HG02642 (cell line): ENCODE data around the gene FUT7.

ENCODE experiments used
- ATAC-seq: cut with Tn5 transposase; IDR thresholded peaks from one replicate; pipeline ENCODE4 v1.9.1; 2021; ENCODE audit warnings: mild to moderate bottlenecking; ENCODE audit not compliant: unreplicated experiment, poor library complexity

Gene FUT7

DNA sequence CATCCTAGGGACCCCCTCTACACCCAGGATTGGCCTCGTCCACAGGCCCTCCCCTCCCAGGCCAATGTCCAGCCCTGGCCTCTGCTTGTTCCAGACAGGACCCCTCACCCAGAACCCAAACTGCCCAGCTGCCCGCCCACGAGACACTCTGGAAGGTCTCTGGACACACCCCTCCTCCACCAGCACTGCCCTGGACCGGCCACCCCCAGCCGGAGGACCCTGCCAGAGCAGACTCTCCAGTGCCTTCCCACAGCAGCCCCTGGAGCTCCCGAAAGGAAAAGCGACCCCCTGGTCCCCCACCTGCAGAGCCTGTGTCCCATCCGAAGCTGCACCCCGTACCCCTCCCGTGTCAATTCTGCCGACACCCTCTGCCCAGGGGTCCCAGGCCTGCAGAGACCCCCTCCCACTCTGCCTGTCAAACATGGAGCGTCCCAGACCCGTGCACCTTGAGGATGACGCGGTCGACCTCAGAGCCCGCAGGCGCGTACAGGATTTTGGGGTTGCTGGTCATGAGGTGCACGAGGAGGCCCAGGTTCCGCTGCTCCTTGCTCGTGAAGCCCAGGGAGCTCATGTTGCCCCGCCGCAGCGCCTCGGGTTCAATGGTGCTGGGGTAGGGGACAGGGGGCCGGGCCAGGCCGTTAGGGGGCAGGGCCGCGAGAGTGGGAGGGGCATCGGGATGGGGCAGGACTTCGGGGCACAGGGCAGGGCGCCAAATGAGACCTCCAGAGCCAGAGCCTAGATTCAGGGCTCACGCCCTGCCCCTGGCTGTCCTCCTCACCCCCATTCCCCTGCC lies 11.8 kb downstream of the FUT7 start:
- ATAC-seq, result no peak

DNA sequence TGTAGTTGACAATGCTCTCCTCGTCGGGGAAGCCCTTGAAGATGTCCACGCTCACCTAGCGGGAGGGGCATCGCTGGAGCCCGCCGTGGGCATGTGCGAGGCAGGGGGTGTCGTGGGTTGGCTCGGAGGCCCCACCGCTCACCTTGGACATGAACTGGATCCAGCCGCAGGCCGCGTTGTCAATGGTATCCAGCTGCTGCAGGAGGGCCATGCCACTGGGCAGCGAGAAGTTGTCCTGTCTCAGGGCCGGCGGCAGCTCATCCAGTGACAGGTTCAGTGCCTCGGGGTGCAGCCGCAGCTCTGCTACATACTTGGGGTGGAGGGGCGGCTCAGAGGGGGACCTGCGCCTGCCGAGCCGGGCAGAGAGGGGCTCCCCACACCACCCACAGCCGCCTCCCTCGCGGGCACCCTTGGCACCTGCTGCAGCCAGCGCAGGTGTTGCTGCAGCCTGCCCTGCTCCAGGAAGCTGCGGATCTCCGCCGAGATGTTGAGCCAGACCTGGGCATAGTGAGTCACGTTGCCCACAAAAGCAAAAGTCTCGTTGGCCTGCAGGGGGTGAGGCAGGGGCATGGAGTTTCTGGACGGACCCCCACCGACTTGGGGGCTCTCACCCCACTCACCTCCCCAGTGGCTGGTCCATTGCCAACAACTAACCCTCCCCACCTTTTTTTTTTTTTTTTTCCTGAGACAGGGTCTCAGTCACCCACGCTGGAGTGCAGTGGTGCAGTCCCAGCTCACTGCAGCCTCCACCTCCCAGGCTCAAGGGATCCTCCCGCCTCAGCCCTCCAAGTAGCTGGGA lies 12.9 kb downstream of the FUT7 start:
- no peak for ATAC-seq

DNA sequence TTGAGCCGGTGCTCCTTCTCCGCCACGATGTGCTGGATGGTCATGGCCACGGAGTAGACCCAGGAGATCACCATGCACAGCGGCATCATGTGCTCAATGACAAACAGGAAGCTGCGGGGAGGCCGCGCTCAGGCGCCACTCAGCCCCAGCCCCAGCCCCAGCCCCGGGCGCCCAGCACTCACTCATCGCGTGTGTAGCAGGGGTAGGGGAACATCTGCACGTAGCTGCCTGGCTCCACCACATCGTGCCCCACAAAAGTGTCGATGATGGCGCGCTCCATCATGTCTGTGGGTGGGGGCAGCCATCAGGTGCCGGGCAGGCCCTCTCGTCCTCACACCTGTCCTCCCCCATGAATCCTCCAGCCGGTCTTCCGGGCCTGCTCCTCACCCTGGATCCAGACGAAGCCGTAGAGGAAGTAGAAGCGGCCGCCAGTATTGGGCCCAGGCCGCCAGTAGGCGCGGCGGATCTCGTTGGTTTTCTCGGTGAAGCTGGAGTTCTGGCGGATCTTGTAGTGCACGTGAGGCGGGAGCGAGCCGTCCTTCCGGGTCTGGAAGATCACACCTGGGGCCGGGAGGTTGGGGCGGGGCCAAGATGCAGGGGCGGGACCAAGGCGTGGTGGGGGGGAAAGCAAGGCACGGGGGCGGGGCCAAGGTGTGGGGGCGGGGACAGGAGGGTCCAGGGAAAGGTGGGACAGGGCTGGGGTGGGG lies 13.9 kb downstream of the FUT7 start:
- no peak for ATAC-seq

GRCh38 chr9:137017071-137017470 lies 14.8 kb downstream of the FUT7 start:
- ATAC-seq, result no peak

DNA sequence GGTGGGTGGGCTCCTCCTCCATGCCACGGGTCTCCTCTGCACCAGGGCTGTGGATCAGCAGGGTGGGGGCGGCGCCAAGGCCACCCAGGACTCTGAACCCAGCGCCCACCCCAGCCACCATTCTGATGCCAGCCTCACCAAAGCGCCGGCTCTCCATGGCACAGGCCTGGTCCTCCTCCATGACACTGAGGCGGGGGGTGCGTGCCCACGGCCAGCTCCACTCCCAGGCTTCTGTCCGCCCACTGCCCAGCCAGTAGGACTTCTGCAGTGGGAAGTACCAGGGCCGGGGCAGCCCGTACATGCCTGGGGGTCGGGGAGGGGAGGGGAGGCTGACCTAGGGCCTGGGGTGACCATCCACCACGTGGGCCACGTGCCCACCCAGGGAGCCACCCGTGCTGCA lies 15.5 kb downstream of the FUT7 start:
- no peak for ATAC-seq

GRCh38 chr9:137015976-137016375 lies 15.9 kb downstream of the FUT7 start:
- no peak for ATAC-seq

GRCh38 chr9:137015540-137015930 lies 16.4 kb downstream of the FUT7 start:
- no peak for ATAC-seq

DNA sequence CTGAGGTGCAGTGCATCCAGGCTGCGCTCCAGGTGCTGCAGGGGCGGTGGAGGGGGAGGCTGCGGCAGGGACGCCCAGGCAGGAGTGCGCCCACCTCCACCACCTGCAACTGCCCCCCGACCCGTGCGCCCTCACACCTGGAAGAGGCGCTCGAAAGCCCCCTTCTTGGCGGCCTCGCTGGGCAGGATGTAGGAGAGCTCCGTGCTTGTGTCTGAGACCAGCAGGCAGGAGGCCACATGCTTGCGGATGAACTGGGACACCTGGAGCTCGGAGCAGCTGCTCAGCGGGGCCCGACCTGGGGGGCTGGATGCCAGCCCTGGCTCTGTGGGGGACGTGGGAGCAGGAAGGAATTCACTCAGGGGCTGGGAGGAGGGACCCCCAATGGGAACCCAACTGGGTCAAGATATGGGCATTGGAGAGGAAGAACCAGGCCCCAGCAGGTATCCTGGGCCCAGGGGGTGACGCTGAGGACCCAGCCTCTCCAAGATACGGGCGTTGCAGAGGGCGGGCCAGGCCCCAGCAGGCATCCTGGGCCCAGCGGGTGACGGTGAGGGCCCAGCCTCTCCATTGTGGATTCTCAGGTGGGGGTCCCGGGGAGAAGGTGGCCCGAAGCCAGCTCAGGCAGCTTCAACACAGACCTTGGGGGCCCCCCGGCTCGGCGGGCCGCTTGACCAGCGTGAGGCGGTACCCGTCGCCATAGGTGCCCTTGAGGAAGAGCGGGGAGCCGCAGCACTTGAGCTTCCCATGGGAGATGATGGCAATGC lies 16.9 kb downstream of the FUT7 start:
- ATAC-seq, result no peak

DNA sequence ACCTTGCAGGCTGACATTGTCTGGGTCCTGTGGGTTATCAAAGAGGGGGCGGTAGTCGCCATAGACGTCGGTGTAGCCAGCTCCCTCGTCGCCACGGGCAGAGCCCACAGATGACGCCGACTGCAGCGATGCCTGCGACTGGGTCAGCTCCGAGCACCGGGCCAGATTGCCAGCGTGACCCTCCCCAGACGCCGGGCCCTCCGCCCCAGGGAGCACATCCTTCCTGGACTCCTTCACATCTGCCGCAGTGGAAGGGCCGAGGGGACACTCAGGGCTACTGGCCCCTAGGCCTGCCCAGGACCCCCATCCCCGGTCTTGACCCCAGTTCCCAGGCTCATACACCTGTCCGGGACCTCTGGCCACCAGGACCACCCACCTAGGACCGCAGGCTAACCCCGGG lies 17.7 kb downstream of the FUT7 start:
- ATAC-seq, result no peak

DNA sequence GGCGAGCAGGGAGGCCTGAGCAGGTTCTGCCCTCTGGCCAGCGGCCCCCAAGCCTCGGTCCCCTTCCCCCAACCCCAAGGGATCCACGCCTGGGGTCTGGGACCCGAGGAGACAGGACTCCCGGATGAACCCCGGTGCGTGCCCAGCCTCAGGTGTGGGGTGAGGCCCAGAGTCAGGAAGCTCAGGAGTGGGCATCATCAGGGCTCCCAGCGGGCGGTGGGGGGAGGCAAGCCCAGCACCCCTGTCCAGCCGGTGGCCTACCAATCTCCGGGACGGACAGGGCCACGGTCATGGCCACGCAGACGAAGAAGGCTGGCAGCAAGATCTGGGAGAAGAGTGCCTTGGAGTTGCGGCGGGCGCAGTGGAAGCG lies 18.3 kb downstream of the FUT7 start:
- ATAC-seq, result no peak

DNA sequence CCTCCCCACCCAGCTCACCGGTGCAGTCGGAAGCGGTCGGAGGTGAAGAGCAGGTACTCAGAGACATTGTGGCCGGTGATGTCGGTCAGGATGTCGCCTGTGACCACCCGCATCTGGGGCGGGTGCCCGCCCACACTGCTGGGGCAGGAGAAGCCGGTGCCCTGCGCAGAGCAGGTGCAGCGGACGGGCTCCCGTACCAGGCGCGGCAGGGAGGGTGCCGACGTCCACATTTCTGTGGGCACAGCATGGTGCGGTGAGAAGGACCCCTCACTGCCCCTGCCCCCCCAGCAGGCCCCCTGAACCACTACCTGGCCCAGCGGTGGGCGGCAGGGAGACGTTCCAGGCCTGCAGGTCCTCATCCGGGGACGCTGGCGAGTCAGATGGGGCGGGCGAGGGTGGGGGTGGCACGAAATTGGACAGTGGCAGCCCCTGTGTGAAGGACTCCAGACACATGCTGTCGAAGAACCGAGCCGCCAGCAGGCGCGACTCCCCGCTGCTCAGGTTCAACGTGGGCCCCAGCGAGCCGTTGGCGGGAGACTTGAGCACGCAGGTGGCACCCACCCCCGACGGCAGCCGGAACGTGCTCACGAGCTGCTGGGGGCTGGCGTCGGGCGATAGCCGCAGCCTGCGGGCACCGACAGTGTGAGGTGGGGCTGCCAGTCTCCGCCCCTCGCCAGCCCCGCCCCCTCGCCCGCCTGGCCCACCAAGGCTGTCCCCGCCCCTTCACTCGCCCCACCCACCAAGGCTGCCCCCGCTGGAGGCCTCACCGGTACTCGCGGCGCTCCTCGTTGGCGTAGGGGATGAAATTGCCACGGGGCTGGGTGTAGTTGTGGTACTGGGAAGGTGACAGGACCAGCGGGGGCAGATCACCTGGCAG lies 19.0 kb downstream of the FUT7 start:
- no peak for ATAC-seq

DNA sequence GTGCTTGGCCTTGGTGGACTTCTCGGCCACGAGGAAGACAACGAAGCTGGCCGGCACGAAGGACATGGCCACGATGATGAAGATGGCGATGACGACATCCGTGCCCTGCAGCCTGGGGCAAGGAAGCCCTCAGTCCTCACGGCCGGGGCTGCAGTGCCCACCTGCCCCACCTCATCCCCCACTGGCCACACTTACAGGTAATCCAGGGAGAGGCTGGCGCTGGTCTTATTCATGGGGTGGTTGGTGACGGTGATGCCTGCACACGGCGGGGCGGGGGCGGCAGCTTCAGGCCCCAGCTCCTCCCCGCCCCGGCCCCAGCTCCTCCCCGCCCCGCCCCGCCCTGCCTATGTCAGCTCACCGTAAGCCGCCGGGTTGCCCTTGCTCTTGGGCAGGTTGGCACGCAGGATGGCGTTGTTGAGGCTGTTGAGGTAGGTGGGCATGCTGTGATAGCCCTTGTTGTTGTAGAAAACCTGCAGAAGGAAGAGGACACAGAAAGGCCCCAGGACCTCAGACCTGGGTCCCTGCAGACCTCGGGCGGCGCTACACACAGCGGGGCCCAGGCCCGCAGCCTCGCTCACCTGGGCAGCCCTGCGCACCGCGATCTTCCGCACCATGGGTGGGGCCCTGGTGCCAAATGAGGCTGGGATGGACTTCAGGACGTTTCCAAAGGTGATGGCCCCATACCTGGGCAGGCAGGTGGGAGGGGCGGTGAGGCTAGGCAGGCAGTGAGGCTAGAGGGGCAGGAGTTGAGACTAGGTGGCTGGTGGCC lies 19.8 kb downstream of the FUT7 start:
- no peak for ATAC-seq

DNA sequence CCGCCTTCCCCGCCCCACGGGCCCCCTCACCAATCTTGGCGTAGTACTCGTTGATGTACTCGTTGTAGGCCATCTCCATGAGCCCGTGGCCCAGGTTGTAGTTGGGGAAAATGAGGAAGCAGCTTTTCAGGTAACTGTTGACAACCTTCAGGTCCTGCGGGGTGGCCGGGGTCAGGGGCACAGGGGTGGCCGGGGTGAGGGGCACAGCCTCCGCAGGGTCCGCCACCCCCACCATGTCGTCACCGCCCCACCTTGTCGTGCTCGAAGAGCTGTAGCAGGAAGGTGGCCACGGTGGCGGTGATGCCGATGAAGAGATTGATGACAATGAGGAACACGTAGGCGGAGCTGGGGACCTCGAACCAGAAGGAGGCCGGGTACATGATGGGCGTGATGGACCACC lies 20.7 kb downstream of the FUT7 start:
- ATAC-seq, result no peak

GRCh38 chr9:137009938-137010732 lies 21.8 kb downstream of the FUT7 start:
- ATAC-seq, result no peak

DNA sequence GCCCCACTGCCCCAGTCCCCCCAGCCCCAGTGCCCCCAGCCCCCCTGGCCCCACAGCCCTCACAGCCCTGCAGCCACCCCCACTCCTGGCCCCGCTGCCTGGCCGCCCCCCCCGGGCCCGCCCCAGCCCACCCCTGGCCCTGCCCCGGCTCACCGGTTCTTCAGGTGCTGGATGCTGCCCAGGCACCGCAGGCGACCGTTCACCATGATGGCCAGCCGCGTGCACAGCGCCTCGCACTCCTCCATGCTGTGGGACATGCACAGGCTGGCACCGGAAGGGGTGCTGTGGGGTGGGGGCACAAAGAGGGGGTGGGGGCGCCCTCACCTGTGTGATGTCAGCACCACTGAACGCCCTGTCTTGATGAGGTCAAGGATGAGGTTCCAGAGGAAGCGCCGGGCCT lies 22.7 kb downstream of the FUT7 start:
- ATAC-seq, result no peak

DNA sequence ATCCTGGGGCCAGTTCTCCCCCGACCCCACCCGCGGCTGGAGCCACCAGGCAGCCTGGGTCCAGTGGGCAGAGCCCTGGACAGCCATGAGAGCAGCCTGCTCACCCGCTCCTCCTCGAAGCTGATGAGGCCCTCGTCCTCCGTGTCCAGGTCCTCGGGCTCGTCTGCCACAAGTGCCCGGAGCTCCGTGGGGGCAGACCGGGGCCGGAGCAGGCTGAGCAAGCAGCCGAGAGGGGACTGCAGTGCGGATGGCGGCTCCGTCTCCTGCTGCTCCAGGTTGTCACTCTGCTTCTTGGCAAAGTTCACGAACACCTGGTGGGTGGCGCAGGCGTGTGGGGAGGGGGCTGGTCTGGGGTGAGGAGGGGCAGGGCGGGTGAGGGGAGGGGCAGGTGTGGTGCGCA lies 23.6 kb downstream of the FUT7 start:
- ATAC-seq, result no peak

GRCh38 chr9:137007816-137008270 lies 24.0 kb downstream of the FUT7 start:
- no peak for ATAC-seq
